GM18519 (cell line): ENCODE results near the gene LTBP4.
"Not testable (repeated sequence)": the region's sequence is repeated elsewhere in the genome, so short reads cannot be mapped to it uniquely, and the experiment has no call there.

Experiments
- ATAC-seq: cut with Tn5 transposase; IDR thresholded peaks from one replicate; pipeline ENCODE4 v1.9.1; 2021; ENCODE audit warnings: mild to moderate bottlenecking, moderate library complexity; ENCODE audit not compliant: unreplicated experiment, low FRiP score

LTBP4 gene

DNA sequence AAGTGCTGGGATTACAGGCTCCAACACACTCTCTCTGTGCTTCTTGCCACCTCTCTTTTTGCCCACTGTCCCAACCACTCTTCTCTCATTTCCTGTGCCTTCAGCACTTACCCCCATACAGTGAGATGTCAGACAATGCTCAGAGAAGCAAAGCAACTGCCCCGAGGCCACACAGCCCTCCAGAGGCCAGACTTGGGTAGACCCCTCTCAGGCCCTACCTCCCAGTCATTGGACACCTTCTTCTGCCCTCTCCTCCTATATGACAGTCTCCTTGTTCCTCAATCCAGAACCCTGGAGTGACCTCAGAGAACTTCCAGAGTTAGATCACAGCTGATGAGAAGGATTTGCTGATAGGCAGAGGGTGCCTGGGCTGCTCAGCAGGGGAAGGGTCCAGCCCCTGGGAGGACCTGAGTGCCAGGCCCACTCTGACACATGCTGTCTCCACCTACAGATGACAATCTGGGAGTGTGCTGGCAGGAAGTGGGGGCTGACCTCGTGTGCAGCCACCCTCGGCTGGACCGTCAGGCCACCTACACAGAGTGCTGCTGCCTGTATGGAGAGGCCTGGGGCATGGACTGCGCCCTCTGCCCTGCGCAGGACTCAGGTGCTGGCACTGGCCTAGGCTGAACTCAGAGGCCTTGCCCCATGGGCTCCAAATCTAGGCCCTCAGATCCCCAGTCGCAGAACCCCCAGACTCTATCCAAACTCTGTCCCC, 24.4 kb downstream of the LTBP4 start:
- no peak for ATAC-seq

DNA sequence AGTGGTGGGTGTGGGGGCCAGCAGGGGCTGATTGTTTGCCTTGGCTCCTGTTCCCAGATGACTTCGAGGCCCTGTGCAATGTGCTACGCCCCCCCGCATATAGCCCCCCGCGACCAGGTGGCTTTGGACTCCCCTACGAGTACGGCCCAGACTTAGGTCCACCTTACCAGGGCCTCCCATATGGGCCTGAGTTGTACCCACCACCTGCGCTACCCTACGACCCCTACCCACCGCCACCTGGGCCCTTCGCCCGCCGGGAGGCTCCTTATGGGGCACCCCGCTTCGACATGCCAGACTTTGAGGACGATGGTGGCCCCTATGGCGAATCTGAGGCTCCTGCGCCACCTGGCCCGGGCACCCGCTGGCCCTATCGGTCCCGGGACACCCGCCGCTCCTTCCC, 25.7 kb downstream of the LTBP4 start:
- ATAC-seq = no peak

DNA sequence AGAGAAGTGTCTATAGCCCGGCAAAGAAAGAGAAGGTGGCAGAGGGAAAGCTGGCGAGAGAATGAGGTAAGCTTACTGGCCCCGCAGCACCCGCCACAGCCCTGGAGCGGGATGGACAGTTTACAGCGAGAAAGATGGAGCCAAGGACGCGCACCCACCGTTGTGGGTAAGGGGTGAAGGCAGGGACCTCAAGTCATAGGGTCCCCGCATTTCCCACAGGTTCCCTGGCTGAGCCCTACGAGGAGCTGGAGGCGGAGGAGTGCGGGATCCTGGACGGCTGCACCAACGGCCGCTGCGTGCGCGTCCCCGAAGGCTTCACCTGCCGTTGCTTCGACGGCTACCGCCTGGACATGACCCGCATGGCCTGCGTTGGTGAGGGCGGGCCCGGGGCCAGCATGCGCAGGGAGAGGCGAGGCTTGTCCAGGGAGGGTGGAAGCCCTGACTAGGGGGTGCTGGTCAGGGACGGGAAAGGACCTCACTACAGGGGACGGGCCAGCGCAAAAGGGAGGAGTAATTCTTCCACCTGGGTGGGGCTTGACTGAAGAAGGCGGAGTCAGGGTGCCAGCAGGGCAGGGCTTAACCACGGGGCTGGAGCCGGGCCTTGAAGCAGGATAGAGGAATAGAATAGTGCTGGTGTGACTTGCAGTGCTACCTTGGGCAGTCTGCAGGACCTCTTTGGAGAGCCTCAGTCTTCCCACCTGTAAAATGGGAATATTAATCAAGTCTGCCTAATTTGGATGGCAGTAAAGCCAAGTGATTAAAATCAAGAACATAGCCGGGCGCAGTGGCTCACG, 26.5 kb downstream of the LTBP4 start:
- no peak for ATAC-seq

DNA sequence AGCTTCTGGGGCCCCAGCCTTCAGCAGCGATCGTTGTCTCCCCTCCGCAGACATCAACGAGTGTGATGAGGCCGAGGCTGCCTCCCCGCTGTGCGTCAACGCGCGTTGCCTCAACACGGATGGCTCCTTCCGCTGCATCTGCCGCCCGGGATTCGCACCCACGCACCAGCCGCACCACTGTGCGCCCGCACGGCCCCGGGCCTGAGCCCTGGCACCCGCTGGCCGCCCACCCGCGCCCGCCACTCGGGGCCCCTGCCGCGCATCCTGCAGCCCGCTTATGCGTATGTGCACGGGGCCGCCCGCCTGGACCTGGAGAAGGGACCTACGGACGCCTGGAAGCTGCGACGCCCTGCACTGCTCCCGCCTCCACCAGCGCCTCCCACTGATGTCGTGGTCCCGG, 28.2 kb downstream of the LTBP4 start:
- ATAC-seq = no peak

DNA sequence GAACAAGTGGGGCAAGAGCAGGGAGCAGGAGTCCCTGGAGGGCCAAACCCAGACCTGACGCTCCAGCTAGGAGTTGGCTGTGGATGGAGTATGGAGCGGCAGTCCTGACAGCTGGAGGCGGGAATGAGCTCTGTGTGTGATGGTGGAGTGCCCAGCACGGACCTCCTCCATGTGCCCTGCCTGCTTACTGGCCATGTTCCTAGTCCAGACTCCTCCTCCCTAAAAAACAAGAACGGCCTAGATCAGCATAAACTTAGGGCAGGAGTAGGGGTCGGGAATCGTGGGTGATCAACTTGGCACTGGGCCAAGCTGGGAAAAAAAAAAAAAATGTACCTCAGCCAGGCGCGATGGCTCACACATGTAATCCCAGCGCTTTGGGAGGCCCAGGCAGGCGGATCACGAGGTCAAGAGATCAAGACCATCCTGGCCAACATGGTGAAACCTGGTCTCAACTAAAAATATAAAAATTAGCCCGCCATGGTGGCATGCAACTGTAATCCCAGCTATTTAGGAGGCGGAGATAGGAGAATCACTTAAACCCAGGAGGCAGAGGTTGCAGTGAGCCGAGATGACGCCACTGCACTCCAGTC, 29.5 kb downstream of the LTBP4 start:
- no peak for ATAC-seq

DNA sequence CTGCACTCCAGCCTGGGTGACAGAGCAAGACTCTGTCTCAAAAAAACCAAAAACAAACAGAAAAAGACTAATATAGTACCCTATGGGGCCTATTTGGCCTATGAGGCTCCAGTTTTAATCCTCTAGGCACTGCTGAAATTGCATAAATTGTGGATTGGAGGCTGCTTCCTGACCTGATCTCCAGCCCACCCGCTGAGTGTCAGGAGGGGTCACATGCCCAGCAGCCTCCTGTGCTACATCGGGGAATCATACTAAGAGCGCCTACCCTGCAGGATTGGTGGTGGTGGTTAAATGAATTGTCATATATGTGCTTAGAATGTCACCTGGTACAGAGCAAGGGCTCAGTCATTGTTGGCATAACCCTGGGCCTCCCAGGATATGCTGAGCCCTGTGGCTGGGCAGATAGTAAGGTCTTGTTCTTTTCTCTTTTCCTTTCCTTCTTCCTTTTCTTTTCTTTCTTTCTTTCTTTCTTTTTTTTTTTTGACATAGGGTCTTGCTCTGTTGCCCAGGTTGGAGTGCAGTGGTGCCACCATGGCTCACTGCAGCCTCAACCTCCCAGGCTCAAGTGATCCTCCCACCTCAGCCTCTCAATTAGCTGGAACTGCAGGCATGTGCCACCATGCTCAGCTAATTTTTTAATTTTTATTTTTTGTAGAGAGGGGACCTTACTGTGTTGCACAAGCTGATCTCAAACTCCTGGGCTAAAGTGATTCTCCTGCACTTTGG, 31.3 kb downstream of the LTBP4 start:
- no peak for ATAC-seq

DNA sequence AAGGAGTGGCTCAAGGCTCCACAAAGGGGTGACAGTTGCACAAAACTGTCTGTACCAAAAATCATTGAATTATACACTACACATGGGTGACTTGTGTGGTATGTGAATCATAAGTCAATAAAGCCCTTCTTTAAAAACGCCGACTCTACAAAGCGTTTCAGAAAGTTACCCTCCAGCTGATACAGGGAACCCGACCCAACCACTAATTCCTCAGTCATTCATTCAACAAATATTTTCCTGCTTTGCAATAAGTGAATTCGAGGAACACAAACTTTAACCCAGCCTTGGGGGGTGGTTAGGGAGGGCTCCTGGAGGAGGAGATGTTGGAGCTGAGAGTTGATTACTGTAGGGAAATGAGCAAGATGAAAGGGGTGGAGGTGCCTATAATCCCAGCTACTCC, 32.0 kb downstream of the LTBP4 start:
- no peak for ATAC-seq

DNA sequence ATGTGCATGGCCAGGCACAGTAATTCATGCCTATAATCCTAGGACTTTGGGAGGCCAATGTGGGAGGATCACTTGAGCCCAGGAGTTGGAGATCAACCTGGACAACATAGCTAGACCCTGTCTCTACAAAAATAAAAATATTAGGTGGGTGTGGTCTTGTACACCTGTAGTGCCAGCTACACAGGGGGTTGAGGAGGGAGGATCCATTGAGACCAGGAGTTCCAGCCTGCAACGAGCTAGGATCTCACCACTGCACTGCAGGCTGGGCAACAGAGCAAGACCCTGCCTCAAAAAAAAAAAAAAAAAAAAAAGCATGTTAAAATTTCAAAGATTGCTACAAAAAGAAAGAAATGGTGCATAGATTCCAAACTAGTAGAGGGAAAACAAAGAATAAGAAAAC, 37.2 kb downstream of the LTBP4 start:
- ATAC-seq = no peak

DNA sequence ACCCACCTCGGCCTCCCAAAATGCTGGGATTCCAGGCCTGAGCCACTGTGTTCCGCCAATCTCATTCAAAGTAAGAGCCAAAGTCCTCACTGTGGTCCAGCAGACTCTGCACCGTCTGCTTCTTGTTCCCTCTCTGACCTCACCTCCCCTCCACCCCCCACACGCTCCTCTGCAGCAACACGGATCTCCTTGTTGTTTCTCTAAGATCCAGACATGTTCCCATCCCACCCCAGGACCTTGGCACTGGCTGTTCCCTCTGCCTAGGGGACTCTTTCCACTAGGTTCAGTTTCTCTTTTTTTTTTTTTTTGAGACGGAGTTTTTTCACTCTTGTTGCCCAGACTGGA, 38.4 kb downstream of the LTBP4 start:
- ATAC-seq = no peak

DNA sequence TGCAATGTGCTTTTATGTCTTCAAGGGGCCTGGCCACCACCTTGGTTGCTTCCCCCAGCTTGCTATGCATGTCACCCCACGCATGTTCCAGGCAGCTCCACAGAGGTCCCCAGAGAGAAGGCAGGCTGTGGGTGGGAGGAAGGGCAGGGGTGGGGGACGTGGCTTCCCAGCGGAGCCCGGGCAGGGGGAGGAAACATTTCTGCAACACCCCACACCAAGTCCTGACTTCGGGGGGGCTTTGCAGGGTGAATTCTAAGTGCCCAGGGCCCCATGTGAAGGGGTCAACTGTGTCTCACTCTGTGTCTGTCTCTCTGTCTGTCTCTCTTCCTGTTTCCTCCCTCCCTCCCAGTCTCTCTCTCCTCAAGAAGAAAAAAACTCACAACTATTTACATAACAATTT, 39.6 kb downstream of the LTBP4 start:
- no peak for ATAC-seq

DNA sequence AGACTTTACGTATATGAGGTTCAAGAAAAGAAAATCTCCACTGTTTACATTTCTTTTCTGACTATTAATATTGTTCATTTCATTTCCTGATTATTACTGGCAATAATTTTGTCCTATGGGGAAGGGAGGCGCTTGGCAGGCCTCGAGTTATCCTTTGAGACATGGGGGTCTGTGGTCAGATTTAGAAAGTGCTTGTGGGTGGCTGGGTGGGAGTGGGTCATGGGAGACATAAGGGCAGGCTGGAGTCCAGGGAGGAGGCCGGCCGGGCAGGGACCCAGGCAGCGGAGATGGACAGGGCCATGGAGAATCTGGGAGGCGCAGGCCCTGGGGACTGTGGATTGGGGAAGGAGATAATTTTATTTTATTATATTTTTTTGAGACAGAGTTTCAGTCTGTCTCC, 40.1 kb downstream of the LTBP4 start:
- ATAC-seq = no peak

DNA sequence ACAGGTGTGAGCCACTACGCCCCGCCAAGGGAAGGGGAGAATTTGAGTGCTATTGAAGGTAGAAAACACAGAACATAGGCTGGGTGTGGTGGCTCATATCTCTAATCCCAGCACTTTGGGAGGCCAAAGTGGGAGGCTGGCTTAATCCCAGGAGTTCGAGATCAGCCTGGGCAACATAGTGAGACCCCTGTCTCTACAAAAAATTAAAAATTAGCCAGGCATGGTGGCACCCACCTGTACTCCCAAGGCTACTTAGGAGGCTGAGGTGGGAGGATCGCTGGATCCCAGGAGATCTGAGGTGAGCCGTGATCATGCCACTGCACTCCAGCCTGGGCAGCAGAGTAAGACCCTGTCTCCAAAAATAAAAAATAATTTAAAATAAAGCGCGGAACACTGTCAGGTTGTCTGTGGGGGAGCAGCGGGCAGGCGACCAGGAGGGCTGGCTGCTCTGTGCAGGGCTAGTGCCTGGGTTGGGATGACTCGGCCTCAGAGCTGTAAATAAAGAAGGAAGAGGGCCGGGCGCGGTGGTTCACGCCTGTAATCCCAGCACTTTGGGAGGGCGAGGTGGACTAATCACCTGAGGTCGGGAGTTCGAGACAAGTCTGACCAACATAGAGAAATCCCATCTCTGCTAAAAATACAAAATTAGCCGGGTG, 41.0 kb downstream of the LTBP4 start:
- no peak for ATAC-seq

DNA sequence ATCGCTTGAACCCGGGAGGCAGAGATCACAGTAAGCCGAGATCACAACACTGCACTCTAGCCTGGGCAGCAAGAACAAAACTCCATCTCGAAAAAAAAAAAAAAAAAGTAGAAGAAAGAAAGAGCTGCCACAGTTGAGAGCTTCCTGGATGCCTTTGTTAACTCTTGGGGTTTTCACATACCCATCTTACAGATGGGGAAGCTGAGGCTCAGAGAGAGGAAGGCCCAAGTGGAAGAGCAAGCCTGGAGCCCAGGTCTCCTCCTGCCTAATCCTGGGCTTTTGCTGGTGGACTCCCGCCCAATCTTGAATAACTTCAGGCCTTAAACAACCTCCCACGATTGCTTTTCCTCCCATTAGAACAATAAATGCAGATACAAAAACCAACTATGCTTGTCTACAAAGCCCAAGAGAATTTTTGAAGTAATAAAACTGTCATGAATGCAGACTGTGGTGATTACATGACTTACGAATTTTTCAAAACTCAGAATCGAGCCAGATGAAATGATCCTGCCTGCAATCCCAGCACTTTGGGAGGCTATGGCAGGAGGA, 41.7 kb downstream of the LTBP4 start:
- no peak for ATAC-seq

DNA sequence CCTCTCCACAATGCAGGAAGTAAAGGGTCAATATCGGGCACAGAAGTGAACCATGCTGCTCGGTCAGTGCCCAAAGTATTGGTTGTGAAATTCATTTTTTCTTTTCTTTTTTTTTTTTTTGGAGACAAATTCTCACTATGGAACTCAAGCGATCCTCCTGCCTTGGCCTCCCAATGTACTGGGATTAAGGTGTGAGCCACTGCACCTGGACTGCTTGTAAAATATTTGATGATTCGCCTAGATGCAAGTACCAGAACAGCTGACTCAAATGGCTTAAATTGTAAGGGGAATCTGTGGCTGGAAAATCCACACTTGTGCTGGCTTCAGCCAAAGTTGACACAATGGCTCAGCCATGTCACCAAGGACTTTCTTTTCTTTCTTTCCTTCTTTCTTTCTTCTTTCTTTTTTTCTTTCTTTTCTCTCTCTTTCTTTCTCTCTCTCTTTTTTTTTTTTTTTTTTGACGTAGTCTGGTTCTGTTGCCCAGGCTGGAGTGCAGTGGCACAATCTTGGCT, 45.6 kb downstream of the LTBP4 start:
- ATAC-seq = no peak

DNA sequence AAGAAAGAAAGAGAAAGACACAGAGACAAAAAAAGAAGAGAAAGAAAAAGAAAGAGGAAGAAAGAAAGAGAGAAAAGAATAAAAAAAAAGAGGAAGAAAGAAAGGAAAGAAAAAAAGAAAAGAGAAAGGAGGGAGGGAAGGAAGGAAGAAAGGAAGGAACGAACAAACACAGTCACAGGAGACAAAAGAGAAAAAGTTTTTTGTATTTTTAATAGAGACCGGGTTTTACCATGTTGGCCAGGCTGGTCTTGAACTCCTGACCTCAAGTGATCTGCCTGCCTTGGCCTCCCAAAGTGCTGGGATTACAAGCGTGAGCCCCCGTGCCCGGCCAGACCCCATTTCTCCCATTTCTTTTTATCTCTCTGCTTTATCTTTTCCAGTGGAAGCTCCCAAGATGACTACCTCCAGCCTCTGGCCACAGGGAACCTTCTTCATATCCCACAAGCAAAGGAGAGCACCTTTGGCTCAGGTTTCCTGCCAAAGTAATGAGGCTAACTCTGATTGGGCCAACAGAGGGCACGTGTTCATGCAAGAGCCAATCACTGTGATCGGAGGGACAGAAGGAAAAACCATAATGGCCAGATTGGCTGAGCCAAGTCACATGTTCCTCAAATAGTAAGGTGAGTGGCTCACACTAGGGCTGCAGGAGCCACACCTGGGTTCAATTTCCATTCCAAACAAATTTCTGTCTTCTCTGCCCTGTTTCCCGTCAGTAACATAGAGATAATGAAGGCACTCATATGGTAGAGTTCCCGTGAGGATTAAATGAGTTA, 48.9 kb downstream of the LTBP4 start:
- ATAC-seq = not testable (repeated sequence)

DNA sequence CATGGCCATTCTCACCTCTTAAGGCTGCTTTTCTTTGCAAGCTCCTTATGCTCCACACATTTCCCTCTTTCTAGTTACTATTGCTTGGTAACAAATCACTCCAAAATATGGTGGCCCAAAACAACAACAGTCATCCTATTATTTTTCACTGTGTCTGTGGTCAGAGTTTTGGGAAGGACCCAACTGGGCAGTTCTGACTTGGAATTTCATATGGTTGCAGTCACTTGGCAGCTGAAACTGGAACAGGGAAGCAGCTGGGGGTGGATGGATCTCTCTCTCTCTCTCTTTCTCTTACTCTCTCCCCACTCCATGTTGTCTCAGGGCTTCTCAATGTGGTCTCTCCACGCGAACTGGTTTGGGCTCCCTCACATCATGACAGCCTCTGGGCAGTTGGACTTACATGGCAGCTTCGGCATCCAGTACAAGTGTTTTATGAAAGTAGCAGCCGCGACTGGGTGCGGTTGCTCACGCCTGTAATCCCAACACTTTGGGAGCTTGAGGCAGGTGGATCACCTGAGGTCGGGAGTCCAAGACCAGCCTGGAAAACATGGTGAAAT, 49.7 kb downstream of the LTBP4 start:
- no peak for ATAC-seq

DNA sequence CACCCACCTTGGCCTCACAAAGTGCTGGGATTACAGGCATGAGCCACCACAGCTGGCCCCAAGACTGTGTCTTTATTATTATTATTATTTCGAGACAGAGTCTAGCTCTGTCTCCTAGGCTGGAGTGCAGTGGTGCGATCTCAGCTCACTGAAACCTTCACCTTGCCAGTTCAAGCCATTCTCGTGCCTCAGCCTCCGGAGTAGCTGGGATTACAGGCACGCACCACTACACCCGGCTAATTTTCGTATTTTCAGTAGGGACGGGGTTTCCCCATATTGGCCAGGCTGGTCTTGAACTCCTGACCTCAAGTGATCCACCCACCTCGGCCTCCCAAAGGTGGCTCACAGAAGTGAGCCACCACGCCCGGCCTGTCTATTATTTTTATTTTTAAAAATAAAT, 51.1 kb downstream of the LTBP4 start:
- ATAC-seq = not testable (repeated sequence)

DNA sequence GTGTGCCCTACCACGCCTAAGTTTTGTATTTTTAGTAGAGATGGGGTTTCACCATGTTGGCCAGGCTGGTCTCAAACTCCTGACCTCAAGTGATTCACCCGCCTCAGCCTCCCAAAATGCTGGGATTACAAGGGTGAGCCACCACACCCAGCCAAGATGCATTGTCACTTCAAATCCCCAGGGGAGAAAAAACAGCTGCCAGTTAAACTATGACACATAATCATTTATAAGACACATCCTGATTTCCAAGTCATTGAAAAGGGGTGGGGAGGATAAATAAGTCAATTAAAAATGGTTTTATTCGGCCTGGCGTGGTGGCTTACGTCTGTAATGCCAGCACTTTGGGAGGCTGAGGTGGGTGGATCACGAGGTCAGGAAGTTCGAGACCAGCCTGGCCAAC, 54.5 kb downstream of the LTBP4 start:
- not testable (repeated sequence) for ATAC-seq

DNA sequence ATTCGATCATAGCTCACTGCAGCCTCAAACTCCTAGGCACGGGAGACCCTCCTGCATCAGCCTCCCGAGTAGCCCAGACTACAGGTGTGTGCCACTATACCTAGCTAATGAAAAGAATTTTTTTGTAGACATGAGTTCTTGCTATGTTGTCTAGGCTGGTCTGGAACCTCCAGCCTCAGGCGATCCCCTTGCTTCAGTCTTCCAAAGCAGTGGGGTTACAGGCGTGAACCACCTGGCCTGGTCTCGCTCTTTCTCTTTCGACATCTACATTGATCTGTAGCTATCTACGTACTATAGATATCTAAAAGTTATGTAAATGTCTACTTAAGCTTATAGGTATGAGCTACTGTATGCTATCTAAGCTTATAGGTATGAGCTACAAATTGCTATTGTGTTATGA, 56.9 kb downstream of the LTBP4 start:
- no peak for ATAC-seq
